BJ (cell line): ENCODE data around the gene CDKAL1. TPM values are rescaled to one million over a fixed set of nuclear protein-coding genes. Genes with fewer than 3 reads are reported as not detected.

ENCODE experiments used
- CTCF ChIA-PET: fragments of 350-600 bp; formaldehyde crosslinking; extraction: SDS; loops from one replicate; lab custom pipeline; 2021; ENCODE audit warnings: antibody characterized with exemption, inconsistent platforms; lab: Yijun Ruan, JAX
- POLR2A ChIA-PET: fragments of 300-600 bp; sonication (Branson Sonifier 250); formaldehyde crosslinking; extraction: SDS; loops from one replicate; lab custom pipeline; 2021; ENCODE audit warnings: antibody characterized with exemption; lab: Charles Lee
- DNase-seq: peaks from one replicate; pipeline ENCODE4 v3.0.0-alpha.2; 2011; ENCODE audit warnings: low read depth
- H3K27me3 ChIP-seq: 2 replicates; pipeline ENCODE4 v1.6.0; 2011; ENCODE audit warnings: low read length; ENCODE audit not compliant: control insufficient read depth, insufficient read depth
- H3K36me3 ChIP-seq: 2 replicates; pipeline ENCODE4 v1.5.1; 2011; ENCODE audit warnings: low read length; ENCODE audit not compliant: control insufficient read depth, insufficient read depth
- H3K4me3 ChIP-seq: 2 replicates; pipeline ENCODE4 v1.5.1; 2011; ENCODE audit warnings: low read depth, mild to moderate bottlenecking, control low read depth, low read length
- polyA plus RNA-seq: library from polyadenylated mRNA; depleted of rRNA; stranded (reverse); fragments of >200 nt; gene quantifications from 2 replicates; pipeline ENCODE4 v1.2.3, GENCODE V29; 2011
- TF ChIP-seq, protein P1 (sequence below): IDR thresholded peaks from 2 replicates; pipeline ENCODE4 v1.5.1; 2011; ENCODE audit warnings: low read depth, mild to moderate bottlenecking, control low read depth, inconsistent platforms, low read length, moderate library complexity; ENCODE audit not compliant: insufficient read depth

Gene CDKAL1
- polyA plus RNA-seq, 1 experiment = 3.8 TPM

DNA sequence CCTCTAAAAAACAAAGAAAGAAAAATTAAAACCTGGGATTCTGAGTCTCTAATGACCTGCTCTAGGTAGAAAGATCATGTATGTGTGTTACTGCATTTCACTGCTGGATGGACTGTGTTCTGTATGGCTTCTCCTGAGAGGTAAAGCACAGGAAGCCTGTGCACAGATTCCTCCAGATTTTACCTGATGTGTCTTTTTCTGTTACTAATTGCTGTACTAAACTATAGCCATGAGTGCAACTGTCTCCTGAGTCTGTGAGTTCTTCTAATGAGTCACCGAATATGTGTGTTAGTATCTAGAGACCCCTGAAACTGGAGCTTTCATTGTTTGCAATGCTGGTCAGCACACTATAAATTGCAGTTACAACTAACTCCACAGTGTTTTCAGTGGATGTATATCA is 270.8 kb downstream of the CDKAL1 start:
- Histone ChIP-seq H3K4me3 (no peak overlapping the region), H3K27me3 (no peaks in the 10 kb centered on the region), H3K36me3 (no peaks in the 10 kb centered on the region)
- ChIA-PET CTCF (no interaction called here), POLR2A (interaction anchor here (0.7 kb wide), 1 partner anchor 380 kb away, joined by 4 read pairs; no protein-coding TSS in a partner anchor)
- TF ChIP-seq, protein P1, sequence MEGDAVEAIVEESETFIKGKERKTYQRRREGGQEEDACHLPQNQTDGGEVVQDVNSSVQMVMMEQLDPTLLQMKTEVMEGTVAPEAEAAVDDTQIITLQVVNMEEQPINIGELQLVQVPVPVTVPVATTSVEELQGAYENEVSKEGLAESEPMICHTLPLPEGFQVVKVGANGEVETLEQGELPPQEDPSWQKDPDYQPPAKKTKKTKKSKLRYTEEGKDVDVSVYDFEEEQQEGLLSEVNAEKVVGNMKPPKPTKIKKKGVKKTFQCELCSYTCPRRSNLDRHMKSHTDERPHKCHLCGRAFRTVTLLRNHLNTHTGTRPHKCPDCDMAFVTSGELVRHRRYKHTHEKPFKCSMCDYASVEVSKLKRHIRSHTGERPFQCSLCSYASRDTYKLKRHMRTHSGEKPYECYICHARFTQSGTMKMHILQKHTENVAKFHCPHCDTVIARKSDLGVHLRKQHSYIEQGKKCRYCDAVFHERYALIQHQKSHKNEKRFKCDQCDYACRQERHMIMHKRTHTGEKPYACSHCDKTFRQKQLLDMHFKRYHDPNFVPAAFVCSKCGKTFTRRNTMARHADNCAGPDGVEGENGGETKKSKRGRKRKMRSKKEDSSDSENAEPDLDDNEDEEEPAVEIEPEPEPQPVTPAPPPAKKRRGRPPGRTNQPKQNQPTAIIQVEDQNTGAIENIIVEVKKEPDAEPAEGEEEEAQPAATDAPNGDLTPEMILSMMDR = no peak
- no peak for DNase-seq

DNA sequence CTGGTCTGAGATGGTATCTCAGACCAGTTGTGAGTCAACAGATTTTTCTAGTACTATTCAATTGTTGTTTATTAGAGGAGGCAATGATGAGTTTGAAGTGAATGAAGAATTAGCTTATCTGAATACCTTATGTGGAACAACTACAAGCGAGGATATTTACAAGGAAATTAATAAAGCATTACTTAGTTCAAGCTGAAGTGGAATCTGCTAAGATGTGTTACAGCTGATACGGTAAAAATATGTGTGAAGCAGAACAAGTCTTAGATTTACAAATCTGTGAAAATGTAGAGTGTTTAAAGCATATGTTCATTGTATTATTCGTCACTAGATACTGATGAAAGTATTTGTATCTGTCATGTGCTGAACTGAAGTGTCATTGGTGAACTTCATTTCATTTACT is 272.4 kb downstream of the CDKAL1 start:
- no peak for DNase-seq
- ChIA-PET POLR2A (no interaction called here), CTCF (no interaction called here)

DNA sequence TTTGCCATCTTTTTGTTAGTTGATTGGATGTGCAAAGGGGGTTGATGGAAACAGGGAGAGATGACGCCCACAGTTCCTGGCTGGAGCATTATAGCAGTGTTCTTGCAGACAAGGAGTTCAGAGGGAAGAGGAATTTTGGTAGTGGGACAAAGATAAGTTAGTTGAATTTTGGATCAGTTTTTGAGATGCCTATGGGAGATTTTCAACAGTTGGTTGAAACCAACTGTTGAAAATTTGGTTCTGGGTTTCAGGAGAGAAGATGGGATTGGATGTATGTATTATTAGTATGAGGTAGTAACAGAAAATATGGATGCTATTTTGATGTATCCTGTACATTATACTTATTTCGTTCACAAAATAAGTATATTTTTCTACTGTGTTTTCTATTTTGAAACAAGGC is 274.2 kb downstream of the CDKAL1 start:
- TF ChIP-seq, protein P1 = no peak
- ChIA-PET POLR2A (no interaction called here), CTCF (no interaction called here)
- H3K27me3 ChIP-seq = no peaks in the 10 kb centered on the region
- no peak for DNase-seq
- no peak overlapping the region for H3K4me3 ChIP-seq
- H3K36me3 ChIP-seq = no peaks in the 10 kb centered on the region

More for the DNA sequence above, 272.4 kb downstream of the CDKAL1 start:
- TF ChIP-seq, protein P1 = no peak
- Histone ChIP-seq H3K27me3 (no peaks in the 10 kb centered on the region), H3K36me3 (no peaks in the 10 kb centered on the region), H3K4me3 (no peak overlapping the region)

DNA sequence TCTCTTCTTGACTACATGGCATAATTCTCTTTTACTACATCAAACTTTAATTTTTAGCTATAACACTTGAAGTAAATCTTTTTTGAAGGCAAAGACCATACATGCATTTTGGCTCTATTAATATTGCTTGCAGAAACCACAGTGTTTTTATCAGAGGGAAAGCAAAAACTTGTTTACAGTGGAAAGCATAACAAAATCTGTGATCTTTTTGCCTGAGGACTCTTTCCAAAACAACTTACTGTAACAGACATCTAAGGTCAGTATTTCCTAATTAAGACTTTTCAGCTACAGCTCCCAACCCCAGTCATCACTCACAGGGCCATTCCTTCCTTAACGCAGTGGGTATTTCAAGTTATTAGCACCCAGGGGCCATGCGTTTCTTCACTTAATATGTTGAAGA is 274.7 kb downstream of the CDKAL1 start:
- TF ChIP-seq, protein P1 = no peak
- Histone ChIP-seq H3K27me3 (no peaks in the 10 kb centered on the region), H3K36me3 (no peaks in the 10 kb centered on the region), H3K4me3 (no peak overlapping the region)
- CTCF ChIA-PET = no interaction called here
- POLR2A ChIA-PET = no interaction called here
- no peak for DNase-seq

DNA sequence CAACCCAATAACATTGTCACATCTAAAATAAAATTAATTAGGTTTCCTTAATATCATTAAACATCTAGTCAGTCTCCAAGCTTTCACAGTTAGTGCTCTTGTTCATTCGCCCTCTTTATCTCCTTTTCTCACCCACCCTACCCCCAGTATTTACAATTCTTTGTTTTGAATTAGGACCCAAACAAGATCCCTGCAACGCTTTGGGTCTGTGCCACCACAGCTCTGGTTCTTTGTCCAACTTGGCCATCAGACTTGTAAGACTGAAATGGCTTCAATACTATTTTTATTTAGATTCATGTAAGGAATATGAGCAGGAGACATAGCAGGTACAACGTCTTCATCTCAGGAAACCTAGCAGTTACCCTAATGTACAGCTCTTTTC is 276.5 kb downstream of the CDKAL1 start:
- DNase-seq = no peak
- no peak overlapping the region for H3K4me3 ChIP-seq
- no peaks in the 10 kb centered on the region for H3K36me3 ChIP-seq
- H3K27me3 ChIP-seq = no peaks in the 10 kb centered on the region
- TF ChIP-seq, protein P1 = no peak
- ChIA-PET POLR2A (interaction anchor here (0.5 to 0.6 kb wide), 2 partner anchors 44 to 783 kb away, joined by 3 to 17 read pairs; no protein-coding TSS in a partner anchor), CTCF (interaction anchor here (0.6 to 1.1 kb wide), 4 partner anchors 14 to 1284 kb away, joined by 3 to 4 read pairs (median 3); no protein-coding TSS in a partner anchor)
